Liver (tissue), 3 donors: ENCODE data around the gene PRCC.

Experiments used
- ATF3 ChIP-seq: IDR thresholded peaks from 2 replicates; pipeline ENCODE4 v1.6.1; 2016; ENCODE audit warnings: antibody characterized with exemption
- CTCF ChIP-seq: fragments of 150-350 bp; IDR thresholded peaks from 2 replicates; pipeline ENCODE4 v1.5.1; 2017; ENCODE audit warnings: improper control_type of control experiment, low read depth, low read length; ENCODE audit not compliant: missing input control
- EGR1 ChIP-seq, 2 donors: IDR thresholded peaks; 2 replicates each; pipeline ENCODE4 v1.6.1; 2016 to 2018; ENCODE audit warnings: antibody characterized with exemption in 2 of 2, low read depth in 2 of 2
- GABPA ChIP-seq, 2 donors: IDR thresholded peaks in 1 of 2; conservative IDR thresholded peaks in 1 of 2; 2 replicates each; pipeline ENCODE4 v1.6.1; 2016; ENCODE audit warnings: antibody characterized with exemption in 2 of 2, mild to moderate bottlenecking in 1 of 2, moderate library complexity in 1 of 2
- JUND ChIP-seq, 2 donors: IDR thresholded peaks; 2 replicates each; pipeline ENCODE4 v1.6.1; 2016; ENCODE audit warnings: antibody characterized with exemption in 2 of 2
- MAX ChIP-seq: IDR thresholded peaks from 2 replicates; pipeline ENCODE4 v1.6.1; 2016; ENCODE audit warnings: antibody characterized with exemption
- RAD21 ChIP-seq, 2 donors: IDR thresholded peaks; 2 replicates each; pipeline ENCODE4 v1.6.1; 2016; ENCODE audit warnings: antibody characterized with exemption in 2 of 2, mild to moderate bottlenecking in 2 of 2
- REST ChIP-seq: IDR thresholded peaks from 2 replicates; pipeline ENCODE4 v1.6.1; 2016; ENCODE audit warnings: antibody characterized with exemption, mild to moderate bottlenecking
- SP1 ChIP-seq: IDR thresholded peaks from 2 replicates; pipeline ENCODE4 v1.6.1; 2018; ENCODE audit warnings: antibody characterized with exemption, mild to moderate bottlenecking
- YY1 ChIP-seq: IDR thresholded peaks from 2 replicates; pipeline ENCODE4 v1.6.1; 2016; ENCODE audit warnings: antibody characterized with exemption, mild to moderate bottlenecking
- donor health status: healthy.
- donor health status: healthy.

GRCh38 chr1:156813298-156813697, 46.0 kb downstream of the PRCC start:
- TF ChIP-seq MAX (no peak), ATF3 (no peak), RAD21 (IDR thresholded peaks at IDR 0.05) (no peak), CTCF (no peak), YY1 (no peak), JUND (IDR thresholded peaks at IDR 0.05) (no peak), REST (no peak), GABPA (IDR thresholded peaks at IDR 0.05 in 1 of 2, conservative IDR thresholded peaks at IDR 0.05 in 1 of 2) (no peak), SP1 (no peak), EGR1 (IDR thresholded peaks at IDR 0.05; ENCODE audit: low read depth in 2 of 2) (no peak)
